ENCODE results near the gene ACO2.
A peak's percentile ranks its signal among the peaks of the same experiment; 100 is the strongest.
"Not testable (repeated sequence)": the region's sequence is repeated elsewhere in the genome, so short reads cannot be mapped to it uniquely, and the experiment has no call there.

Gene ACO2

DNA sequence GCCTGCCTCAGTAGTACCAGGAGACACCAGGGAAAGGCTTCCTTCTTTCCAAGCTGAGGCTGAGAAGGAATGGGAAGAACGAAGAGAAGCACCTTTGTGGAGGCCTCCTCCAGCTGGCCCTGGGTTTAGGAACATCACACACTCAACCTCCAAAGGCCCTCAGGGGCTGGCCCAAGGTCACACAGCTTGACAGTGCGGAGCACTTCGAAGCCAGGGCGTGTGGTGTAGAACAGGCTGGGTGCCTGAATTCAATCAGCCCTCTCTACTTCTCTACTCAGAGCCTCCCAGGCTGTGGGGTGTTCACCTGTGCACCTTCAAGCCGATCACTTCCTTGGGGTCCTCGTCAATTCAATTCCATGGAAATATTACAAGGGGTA, 91.2 kb downstream of the ACO2 start:
- Histone ChIP-seq H3K9me3 (ENCODE audit: control insufficient read depth, insufficient read depth, low read length) (no peaks in the 10 kb centered on the region), H3K27me3 (ENCODE audit: control insufficient read depth, insufficient read depth, low read length) (no peaks in the 10 kb centered on the region), H3K9ac (ENCODE audit: low read depth, low read length) (no peak overlapping the region), H3K4me1 (ENCODE audit: control insufficient read depth, insufficient read depth, low read length) (peaks cover 10% of the 10 kb centered on the region), H3K36me3 (ENCODE audit: control insufficient read depth, insufficient read depth, low read length) (no peaks in the 10 kb centered on the region), H3K4me3 (ENCODE audit: low read depth, low read length) (no peak overlapping the region)

DNA sequence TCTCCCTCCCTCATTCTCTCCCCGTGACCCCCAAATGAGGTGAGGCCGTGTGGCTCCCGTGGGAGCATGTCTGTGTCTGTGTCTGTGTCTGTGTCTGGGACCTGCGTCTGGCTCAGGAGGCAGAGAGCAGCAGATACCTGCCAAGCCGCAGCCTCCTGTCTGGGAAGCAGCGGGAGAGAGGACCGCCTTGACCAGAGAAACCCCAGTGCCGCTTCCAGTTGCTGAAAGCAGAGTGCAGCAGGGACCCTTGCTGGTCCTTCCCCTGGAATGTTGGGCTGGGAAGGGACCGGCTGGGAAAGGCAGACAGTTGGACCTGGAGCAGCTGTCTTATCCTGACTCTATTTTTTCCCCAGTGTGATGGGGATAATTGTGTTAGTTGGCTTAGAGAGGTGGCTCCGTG, 92.4 kb downstream of the ACO2 start:
- H3K36me3 ChIP-seq (ENCODE audit: control insufficient read depth, insufficient read depth, low read length): no peaks in the 10 kb centered on the region
- peak overlapping the region; percentile 22 for H3K4me3 ChIP-seq (ENCODE audit: low read depth, low read length)
- no peak overlapping the region for H3K9ac ChIP-seq (ENCODE audit: low read depth, low read length)
- H3K27me3 ChIP-seq (ENCODE audit: control insufficient read depth, insufficient read depth, low read length): no peaks in the 10 kb centered on the region
- no peaks in the 10 kb centered on the region for H3K9me3 ChIP-seq (ENCODE audit: control insufficient read depth, insufficient read depth, low read length)
- peaks cover 10% of the 10 kb centered on the region for H3K4me1 ChIP-seq (ENCODE audit: control insufficient read depth, insufficient read depth, low read length)

DNA sequence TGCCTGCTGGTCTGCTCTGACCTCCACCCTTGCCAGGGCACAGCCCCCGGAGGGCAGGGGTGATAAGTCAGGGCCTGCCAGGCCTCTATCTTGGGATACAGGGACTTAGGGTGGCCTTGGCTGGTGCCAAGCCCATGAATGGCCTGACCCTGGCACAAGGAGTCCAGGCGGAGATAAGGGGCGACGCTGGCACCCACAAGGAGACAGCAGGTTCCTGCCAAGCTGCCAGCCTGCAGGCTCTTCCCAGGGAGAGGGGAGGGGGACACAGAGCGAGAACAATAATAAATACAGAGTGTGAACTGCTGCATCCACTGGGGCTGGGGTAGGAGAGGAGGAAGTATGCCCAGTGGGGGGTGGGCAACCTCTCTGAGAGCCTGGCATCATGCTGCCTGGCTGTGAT, 92.9 kb downstream of the ACO2 start:
- H3K9ac ChIP-seq (ENCODE audit: low read depth, low read length): no peak overlapping the region
- no peak overlapping the region for H3K4me3 ChIP-seq (ENCODE audit: low read depth, low read length)
- peaks cover 10% of the 10 kb centered on the region for H3K4me1 ChIP-seq (ENCODE audit: control insufficient read depth, insufficient read depth, low read length)
- no peaks in the 10 kb centered on the region for H3K9me3 ChIP-seq (ENCODE audit: control insufficient read depth, insufficient read depth, low read length)
- no peaks in the 10 kb centered on the region for H3K36me3 ChIP-seq (ENCODE audit: control insufficient read depth, insufficient read depth, low read length)
- H3K27me3 ChIP-seq (ENCODE audit: control insufficient read depth, insufficient read depth, low read length): no peaks in the 10 kb centered on the region

DNA sequence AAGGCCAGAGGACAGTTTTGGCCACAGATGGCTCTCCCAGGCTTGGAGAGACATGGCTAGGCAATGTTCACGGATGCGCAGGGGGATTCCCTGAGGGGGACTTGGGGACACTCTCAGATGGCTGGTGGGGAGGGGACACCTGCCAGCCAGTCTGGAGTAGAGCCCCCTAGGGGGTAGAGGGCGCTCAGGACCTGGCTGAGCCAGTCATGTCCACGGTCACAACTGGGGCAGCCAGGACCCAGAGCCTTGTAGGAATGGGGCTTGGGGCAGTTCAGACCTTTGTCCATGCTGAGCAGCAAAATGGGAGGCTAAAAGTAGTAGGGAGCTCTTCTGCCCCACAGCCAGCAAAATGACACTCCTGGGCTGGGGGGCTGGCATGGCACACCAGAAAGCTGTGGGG, 93.5 kb downstream of the ACO2 start:
- Histone ChIP-seq H3K4me3 (ENCODE audit: low read depth, low read length) (no peak overlapping the region), H3K9me3 (ENCODE audit: control insufficient read depth, insufficient read depth, low read length) (no peaks in the 10 kb centered on the region), H3K9ac (ENCODE audit: low read depth, low read length) (no peak overlapping the region), H3K36me3 (ENCODE audit: control insufficient read depth, insufficient read depth, low read length) (no peaks in the 10 kb centered on the region), H3K27me3 (ENCODE audit: control insufficient read depth, insufficient read depth, low read length) (no peaks in the 10 kb centered on the region), H3K4me1 (ENCODE audit: control insufficient read depth, insufficient read depth, low read length) (peaks cover 10% of the 10 kb centered on the region)

DNA sequence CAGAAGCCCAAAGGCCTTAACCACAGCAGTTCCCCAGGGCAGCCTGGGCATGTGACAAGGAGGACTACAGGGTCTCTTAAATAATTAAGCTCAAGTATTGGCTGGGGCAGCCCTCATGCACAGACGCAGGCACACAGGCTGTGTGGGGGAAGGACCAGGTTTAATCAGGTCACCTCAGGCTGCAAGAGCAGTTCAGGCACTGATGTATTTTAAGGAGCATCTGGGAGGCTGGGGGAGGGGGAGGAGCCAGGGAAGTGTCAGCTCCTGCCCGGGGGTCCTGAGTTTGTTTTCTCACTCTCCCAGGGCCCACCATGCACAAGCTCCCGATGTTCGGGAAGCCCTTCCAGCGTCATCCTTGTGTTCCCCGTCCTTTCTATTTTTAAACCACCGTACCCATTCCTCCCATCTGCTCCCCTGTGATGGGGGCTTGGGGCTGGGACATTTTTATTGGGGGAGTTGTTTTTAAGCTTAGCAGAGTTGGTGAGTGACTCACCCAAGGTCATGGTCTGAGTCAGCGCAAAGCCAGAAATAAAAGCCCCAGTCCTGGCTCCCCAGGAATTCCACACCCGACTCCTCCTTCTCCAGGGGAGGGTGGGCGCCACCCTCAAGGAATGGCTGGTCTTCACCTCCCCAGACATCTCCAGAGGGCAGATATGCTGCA, 94.3 kb downstream of the ACO2 start:
- peaks cover 10% of the 10 kb centered on the region for H3K4me1 ChIP-seq (ENCODE audit: control insufficient read depth, insufficient read depth, low read length)
- H3K9me3 ChIP-seq (ENCODE audit: control insufficient read depth, insufficient read depth, low read length): no peaks in the 10 kb centered on the region
- H3K9ac ChIP-seq (ENCODE audit: low read depth, low read length): no peak overlapping the region

DNA sequence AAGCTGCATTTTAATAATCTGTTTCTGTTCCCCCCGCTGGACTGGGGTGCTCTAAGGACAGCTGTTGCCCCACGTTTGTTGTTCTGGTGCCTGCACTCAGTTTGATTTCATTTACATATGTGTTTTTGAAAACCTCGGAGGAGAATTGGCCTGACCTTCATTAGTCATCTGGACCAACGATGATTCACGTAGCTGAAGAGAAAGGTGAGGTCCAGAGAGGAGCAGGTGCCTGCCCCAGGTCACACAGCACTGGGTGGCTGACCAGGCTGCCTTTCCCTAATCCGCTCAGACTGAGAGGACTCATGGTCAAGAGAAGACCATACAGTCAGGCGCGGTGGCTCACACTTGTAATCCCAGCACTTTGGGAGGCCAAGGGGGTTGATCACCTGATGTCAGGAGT, 95.6 kb downstream of the ACO2 start:
- no peak overlapping the region for H3K4me3 ChIP-seq (ENCODE audit: low read depth, low read length)
- H3K36me3 ChIP-seq (ENCODE audit: control insufficient read depth, insufficient read depth, low read length): no peaks in the 10 kb centered on the region
- H3K27me3 ChIP-seq (ENCODE audit: control insufficient read depth, insufficient read depth, low read length): no peaks in the 10 kb centered on the region
- H3K4me1 ChIP-seq (ENCODE audit: control insufficient read depth, insufficient read depth, low read length): peaks cover 10% of the 10 kb centered on the region
- H3K9me3 ChIP-seq (ENCODE audit: control insufficient read depth, insufficient read depth, low read length): no peaks in the 10 kb centered on the region
- H3K9ac ChIP-seq (ENCODE audit: low read depth, low read length): no peak overlapping the region

More for the DNA sequence above, 94.3 kb downstream of the ACO2 start:
- H3K4me3 ChIP-seq (ENCODE audit: low read depth, low read length): no peak overlapping the region
- no peaks in the 10 kb centered on the region for H3K36me3 ChIP-seq (ENCODE audit: control insufficient read depth, insufficient read depth, low read length)
- no peaks in the 10 kb centered on the region for H3K27me3 ChIP-seq (ENCODE audit: control insufficient read depth, insufficient read depth, low read length)

DNA sequence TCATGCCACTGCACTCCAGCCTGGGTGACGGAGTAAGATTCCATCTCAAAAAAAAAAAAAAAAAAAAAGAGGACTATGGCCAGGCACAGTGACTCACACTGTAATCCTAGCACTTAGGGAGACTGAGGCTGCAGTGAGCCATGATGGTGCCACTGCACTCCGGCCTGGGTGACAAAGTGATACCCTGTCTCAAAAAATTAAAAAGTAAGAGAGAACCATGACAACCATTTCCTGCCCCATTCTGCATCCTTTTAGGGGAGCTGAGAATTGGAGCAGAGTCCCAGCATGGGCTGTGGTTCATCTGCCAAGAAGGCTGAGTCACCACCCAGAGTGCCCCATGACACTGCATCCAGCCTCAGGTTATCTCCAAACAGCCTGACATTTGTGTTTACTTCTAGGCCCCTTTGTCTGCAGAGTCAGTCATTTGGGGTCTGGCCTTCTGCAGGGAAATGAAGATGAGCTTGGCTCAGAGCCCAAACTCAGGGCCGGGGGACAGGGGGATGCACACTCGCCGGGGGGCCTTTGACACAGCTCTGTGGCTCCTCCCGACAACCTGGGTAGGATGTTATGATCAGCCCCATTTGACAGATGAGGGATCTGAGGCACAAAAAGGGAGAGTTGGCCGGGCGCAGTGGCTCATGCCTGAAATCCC, 96.6 kb downstream of the ACO2 start:
- H3K9ac ChIP-seq (ENCODE audit: low read depth, low read length): no peak overlapping the region
- peaks cover 10% of the 10 kb centered on the region for H3K4me1 ChIP-seq (ENCODE audit: control insufficient read depth, insufficient read depth, low read length)
- H3K36me3 ChIP-seq (ENCODE audit: control insufficient read depth, insufficient read depth, low read length): no peaks in the 10 kb centered on the region
- no peak overlapping the region for H3K4me3 ChIP-seq (ENCODE audit: low read depth, low read length)
- H3K27me3 ChIP-seq (ENCODE audit: control insufficient read depth, insufficient read depth, low read length): no peaks in the 10 kb centered on the region
- no peaks in the 10 kb centered on the region for H3K9me3 ChIP-seq (ENCODE audit: control insufficient read depth, insufficient read depth, low read length)

DNA sequence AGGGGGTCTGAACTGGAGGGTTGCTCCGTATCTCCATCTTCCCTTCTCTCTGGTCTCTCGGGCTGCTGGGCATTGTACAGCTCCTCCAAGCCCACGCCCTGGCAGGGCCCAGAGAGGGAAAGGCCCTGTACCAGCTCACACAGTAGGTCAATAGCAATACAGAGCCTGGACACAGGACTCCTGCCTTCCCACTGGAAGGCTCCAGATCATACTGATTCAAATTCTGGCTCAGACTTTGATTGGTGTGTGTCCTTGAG, 98.5 kb downstream of the ACO2 start:
- Histone ChIP-seq H3K4me3 (ENCODE audit: low read depth, low read length) (no peak overlapping the region), H3K9me3 (ENCODE audit: control insufficient read depth, insufficient read depth, low read length) (no peaks in the 10 kb centered on the region), H3K4me1 (ENCODE audit: control insufficient read depth, insufficient read depth, low read length) (peaks cover 8% of the 10 kb centered on the region), H3K27me3 (ENCODE audit: control insufficient read depth, insufficient read depth, low read length) (no peaks in the 10 kb centered on the region), H3K9ac (ENCODE audit: low read depth, low read length) (no peak overlapping the region), H3K36me3 (ENCODE audit: control insufficient read depth, insufficient read depth, low read length) (no peaks in the 10 kb centered on the region)

DNA sequence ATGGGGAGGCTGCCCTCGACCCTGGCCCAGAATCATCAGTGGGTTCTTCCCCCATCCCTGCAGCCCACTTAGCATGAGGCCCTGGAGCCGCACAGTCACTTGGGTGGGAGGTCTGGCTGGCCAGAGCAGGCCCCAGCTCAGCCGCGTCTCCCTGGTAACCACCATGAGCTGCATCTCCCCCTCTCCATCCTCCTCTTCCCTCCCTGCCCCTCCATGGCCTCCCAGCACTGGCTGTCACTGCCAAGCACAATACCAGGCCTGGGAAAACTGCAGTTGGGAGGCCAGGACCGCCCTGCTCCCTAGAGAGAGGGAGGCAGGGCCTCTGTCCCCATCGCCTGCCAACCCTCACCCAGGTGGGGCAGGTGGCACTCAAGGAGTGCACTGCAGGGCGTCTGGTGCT, 99.9 kb downstream of the ACO2 start:
- Histone ChIP-seq H3K4me3 (ENCODE audit: low read depth, low read length) (no peak overlapping the region), H3K4me1 (ENCODE audit: control insufficient read depth, insufficient read depth, low read length) (no peaks in the 10 kb centered on the region), H3K27me3 (ENCODE audit: control insufficient read depth, insufficient read depth, low read length) (no peaks in the 10 kb centered on the region), H3K36me3 (ENCODE audit: control insufficient read depth, insufficient read depth, low read length) (no peaks in the 10 kb centered on the region), H3K9me3 (ENCODE audit: control insufficient read depth, insufficient read depth, low read length) (no peaks in the 10 kb centered on the region), H3K9ac (ENCODE audit: low read depth, low read length) (no peak overlapping the region)

DNA sequence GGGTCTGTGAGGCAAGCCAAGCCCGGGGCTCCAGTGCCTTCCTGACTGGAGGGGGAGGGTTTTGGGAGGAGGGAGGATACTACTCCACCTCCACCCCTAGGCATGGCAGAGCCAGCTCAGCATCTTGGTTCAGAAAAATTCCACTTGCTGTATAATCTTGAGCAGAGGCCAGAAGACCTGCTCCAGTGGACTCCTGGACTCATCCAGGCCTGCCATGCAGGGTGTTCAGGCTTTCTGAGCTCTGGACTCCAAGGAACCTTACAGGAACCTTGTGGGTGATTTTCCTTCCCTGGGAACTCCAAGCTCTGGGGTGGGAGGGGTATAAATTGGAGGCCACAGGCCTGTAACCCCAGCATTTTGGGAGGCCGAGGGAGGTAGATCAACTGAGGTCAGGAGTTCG, 101.3 kb downstream of the ACO2 start:
- Histone ChIP-seq H3K9me3 (ENCODE audit: control insufficient read depth, insufficient read depth, low read length) (no peaks in the 10 kb centered on the region), H3K4me1 (ENCODE audit: control insufficient read depth, insufficient read depth, low read length) (no peaks in the 10 kb centered on the region), H3K4me3 (ENCODE audit: low read depth, low read length) (no peak overlapping the region), H3K36me3 (ENCODE audit: control insufficient read depth, insufficient read depth, low read length) (no peaks in the 10 kb centered on the region), H3K9ac (ENCODE audit: low read depth, low read length) (no peak overlapping the region), H3K27me3 (ENCODE audit: control insufficient read depth, insufficient read depth, low read length) (no peaks in the 10 kb centered on the region)

DNA sequence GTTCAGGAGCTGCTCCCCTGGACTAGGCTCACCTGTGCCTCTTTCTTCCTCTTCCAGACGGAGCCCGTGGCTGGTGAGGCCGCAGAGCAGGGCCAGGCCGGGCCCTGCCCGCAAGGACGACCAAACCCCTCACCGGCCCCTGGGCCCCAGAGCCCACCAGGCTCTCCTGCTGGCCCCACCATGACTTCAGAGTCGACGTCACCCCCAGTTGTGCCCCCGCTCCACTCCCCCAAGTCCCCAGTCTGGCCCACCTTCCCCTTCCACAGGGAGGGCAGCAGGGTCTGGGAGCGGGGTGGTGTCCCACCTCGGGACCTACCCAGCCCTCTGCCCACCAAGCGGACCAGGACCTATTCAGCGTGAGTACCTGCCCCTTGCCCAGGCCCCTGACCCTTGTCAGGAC, 102.9 kb downstream of the ACO2 start:
- Histone ChIP-seq H3K36me3 (ENCODE audit: control insufficient read depth, insufficient read depth, low read length) (no peaks in the 10 kb centered on the region), H3K9me3 (ENCODE audit: control insufficient read depth, insufficient read depth, low read length) (no peaks in the 10 kb centered on the region), H3K9ac (ENCODE audit: low read depth, low read length) (no peak overlapping the region), H3K4me3 (ENCODE audit: low read depth, low read length) (no peak overlapping the region), H3K27me3 (ENCODE audit: control insufficient read depth, insufficient read depth, low read length) (no peaks in the 10 kb centered on the region), H3K4me1 (ENCODE audit: control insufficient read depth, insufficient read depth, low read length) (no peaks in the 10 kb centered on the region)

DNA sequence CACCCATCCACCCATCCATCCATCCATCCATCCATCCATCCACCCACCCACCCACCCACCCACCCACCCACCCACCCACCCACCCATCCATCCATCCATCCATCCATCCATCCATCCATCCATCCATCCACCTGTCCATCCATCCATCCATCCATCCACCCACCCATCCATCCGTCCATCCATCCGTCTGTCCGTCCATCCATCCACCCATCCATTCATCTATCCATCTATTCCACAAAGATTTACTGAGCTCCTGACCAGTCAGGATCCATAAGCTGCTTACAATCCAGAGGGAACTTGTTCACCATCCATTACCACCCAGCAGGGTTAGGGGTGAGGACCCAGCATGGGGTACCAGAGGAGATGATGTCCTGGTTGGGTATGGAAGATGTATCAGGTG, 103.4 kb downstream of the ACO2 start:
- H3K36me3 ChIP-seq (ENCODE audit: control insufficient read depth, insufficient read depth, low read length); H3K4me3 ChIP-seq (ENCODE audit: low read depth, low read length); H3K9ac ChIP-seq (ENCODE audit: low read depth, low read length); H3K27me3 ChIP-seq (ENCODE audit: control insufficient read depth, insufficient read depth, low read length); H3K4me1 ChIP-seq (ENCODE audit: control insufficient read depth, insufficient read depth, low read length); H3K9me3 ChIP-seq (ENCODE audit: control insufficient read depth, insufficient read depth, low read length): not testable (repeated sequence)
